ENCODE data around the gene RABGAP1L.

DNA sequence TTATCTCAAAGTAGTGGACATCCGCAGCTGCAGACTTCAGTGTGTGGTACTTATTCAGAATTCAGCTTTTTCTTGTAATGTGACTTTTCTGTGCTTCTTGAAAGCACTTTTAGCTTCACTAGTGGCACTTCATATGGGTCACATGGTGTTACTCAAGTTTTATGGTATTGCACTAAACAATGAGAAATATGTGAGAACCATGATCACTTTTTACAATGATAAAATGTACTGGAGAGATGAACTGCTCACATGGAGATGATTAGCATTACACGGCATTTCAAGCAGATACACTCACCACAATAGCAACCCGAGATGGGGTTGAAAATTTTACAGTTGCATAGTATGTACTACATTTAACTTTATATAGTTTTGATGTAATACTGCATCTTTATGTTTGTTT, 248.3 kb downstream of the RABGAP1L start:
- TF ChIP-seq POLR2AphosphoS5 (IDR thresholded peaks at IDR 0.05; ENCODE audit: low read depth, low read length): no peak
- no peak for TF ChIP-seq POLR2A (IDR thresholded peaks at IDR 0.05; ENCODE audit: low read depth, low read length)

All from GM12892 (cell line).